Measurements from ENCODE around the gene PDZRN4.

DNA sequence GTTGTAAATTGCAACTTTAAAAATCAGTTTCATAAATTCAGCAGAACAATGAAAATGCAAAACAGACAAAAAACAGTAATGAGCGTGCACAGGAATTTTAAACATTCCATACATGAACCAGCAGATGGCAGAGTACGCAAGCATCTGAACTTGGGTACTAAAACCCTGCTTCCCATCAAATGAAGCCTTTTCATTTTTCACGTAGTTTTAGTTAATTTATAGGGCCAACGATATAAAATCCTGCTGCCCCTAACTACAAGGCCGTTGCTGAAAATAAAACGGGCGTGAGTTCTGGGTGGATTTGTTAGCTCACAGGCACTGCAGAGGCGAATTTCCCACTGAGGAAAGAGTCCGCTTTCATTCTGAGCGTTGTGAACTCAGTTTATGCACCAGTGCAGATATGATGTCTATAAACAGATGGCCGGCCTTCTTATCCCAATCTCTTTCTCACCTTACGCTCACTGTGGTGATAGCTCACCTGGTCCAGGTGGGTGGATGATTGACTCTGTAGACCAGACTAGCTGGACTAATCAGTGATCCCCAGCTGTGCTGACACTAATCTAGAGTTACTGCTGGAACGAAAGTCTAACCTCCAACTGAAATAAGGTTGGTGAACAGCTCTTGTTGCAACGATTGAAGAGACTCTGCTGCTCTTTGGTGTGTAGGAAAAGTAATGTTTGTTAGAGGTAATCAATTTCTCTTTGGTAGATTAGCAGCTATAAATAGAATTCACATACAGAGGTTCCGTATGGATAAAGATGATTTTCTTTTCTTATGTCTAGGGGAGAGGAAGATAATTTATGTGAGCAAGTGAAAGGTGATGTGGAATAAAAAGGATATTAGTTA is 89.2 kb downstream of the PDZRN4 start:
- TF ChIP-seq CTCF (conservative IDR thresholded peaks at IDR 0.05; ENCODE audit: low read depth, low read length) = peak; percentile 72
- TF ChIP-seq EZH2 (IDR thresholded peaks at IDR 0.05; ENCODE audit: borderline replicate concordance, low read depth, low read length, poor library complexity, severe bottlenecking) = no peak
